ENCODE data around the gene UQCRHL. TPM values are rescaled to one million over a fixed set of nuclear protein-coding genes. Genes with fewer than 3 reads are reported as not detected.

Gene UQCRHL
- polyA plus RNA-seq, 2 of the 4 experiments (the other 2 are of a cell fraction), result 0.68 to 4.1 TPM

- TF ChIP-seq FOSL2 (IDR thresholded peaks at IDR 0.05) (no peak), FOSL2 (CRISPR knock-in tag; IDR thresholded peaks at IDR 0.05) (no peak), MAZ (IDR thresholded peaks at IDR 0.05; ENCODE audit: borderline replicate concordance, low read depth, low read length) (no peak), SMC3 (IDR thresholded peaks at IDR 0.05) (no peak), KDM1A (IDR thresholded peaks at IDR 0.05; ENCODE audit: low read depth) (no peak), CHD2 (IDR thresholded peaks at IDR 0.05; ENCODE audit: low read length, partially characterized antibody) (no peak), BCL3 (IDR thresholded peaks at IDR 0.05) (no peak), SREBF2 (IDR thresholded peaks at IDR 0.05) (no peak)
These were observed 2.6 kb upstream of the UQCRHL start (continued) for GRCh38 chr1:15810073-15810472.

DNA sequence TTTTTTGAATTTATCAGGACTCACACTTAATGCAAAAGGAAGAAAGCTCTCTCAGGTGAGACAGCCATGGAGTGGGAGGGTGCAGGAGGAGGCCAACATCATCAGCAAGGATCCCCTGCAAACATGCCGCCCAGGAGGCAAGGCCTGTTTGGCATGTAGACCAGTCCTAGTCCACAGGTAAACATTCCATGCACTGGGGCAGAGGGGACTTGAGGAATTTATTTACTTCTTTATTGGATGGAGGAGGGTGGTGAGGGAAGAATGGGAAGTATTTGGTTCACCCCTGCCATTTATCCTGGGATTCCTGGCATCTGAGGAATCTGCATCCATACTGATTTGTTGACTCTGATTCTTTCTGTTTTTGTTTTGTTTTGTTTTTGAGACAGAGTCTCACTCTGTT lies 1.5 kb upstream of the UQCRHL start:
- Histone ChIP-seq H3K4me3 (no peak overlapping the region), H3K9me3 (no peaks in the 10 kb centered on the region), H3K27ac (peak overlapping the region in 1 of 2 experiments; percentile 34; a peak in 1 of 6 replicates), H3K4me1 (no peaks in the 10 kb centered on the region), H3K4me2 (no peak overlapping the region)
- POLR2A ChIA-PET, result interaction anchor here (0.7 kb wide), 1 partner anchor 24 kb away, joined by 3 read pairs; no protein-coding TSS in a partner anchor
- CTCF ChIA-PET, result interaction anchor here (1.7 kb wide), 1 partner anchor 17 kb away, joined by 3 read pairs; no protein-coding TSS in a partner anchor
- ATAC-seq (no peak; a peak in 1 of 6 replicates), DNase-seq (ENCODE audit: low read depth in 1 of 2, low spot score in 1 of 2) (no peak), FAIRE-seq (no peak)
- 78% methylated on average over 1 of the region's 1 CpG for WGBS (ENCODE audit: missing lambda C conversion rate)
- TF ChIP-seq FOSB (CRISPR knock-in tag; IDR thresholded peaks at IDR 0.05), result no peak
- TF ChIP-seq, protein P1, sequence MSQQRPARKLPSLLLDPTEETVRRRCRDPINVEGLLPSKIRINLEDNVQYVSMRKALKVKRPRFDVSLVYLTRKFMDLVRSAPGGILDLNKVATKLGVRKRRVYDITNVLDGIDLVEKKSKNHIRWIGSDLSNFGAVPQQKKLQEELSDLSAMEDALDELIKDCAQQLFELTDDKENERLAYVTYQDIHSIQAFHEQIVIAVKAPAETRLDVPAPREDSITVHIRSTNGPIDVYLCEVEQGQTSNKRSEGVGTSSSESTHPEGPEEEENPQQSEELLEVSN (IDR thresholded peaks at IDR 0.05; ENCODE audit: borderline replicate concordance, low read depth), result no peak
- no peak for TF ChIP-seq FOXS1 (CRISPR knock-in tag; IDR thresholded peaks at IDR 0.05)
- TF ChIP-seq, protein P2, sequence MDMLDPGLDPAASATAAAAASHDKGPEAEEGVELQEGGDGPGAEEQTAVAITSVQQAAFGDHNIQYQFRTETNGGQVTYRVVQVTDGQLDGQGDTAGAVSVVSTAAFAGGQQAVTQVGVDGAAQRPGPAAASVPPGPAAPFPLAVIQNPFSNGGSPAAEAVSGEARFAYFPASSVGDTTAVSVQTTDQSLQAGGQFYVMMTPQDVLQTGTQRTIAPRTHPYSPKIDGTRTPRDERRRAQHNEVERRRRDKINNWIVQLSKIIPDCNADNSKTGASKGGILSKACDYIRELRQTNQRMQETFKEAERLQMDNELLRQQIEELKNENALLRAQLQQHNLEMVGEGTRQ (IDR thresholded peaks at IDR 0.05), result no peak
- TF ChIP-seq, protein P3, sequence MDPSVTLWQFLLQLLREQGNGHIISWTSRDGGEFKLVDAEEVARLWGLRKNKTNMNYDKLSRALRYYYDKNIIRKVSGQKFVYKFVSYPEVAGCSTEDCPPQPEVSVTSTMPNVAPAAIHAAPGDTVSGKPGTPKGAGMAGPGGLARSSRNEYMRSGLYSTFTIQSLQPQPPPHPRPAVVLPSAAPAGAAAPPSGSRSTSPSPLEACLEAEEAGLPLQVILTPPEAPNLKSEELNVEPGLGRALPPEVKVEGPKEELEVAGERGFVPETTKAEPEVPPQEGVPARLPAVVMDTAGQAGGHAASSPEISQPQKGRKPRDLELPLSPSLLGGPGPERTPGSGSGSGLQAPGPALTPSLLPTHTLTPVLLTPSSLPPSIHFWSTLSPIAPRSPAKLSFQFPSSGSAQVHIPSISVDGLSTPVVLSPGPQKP (IDR thresholded peaks at IDR 0.05; ENCODE audit: low read depth, low read length), result no peak
- TF ChIP-seq PHF8 (IDR thresholded peaks at IDR 0.05; ENCODE audit: borderline replicate concordance, low read depth), result no peak
- no peak for TF ChIP-seq HOXB13 (CRISPR knock-in tag; IDR thresholded peaks at IDR 0.05; ENCODE audit: low read depth)
- TF ChIP-seq MAZ (IDR thresholded peaks at IDR 0.05; ENCODE audit: borderline replicate concordance, low read depth, low read length), result no peak
- TF ChIP-seq ZFP36 (IDR thresholded peaks at IDR 0.05; ENCODE audit: borderline replicate concordance, partially characterized antibody), result no peak
- TF ChIP-seq BHLHE40 (IDR thresholded peaks at IDR 0.05; ENCODE audit: low read depth, low read length), result no peak
- TF ChIP-seq SREBF2 (IDR thresholded peaks at IDR 0.05), result no peak
- TF ChIP-seq TFCP2L1 (CRISPR knock-in tag; IDR thresholded peaks at IDR 0.05), result no peak
- TF ChIP-seq GATA3 (IDR thresholded peaks at IDR 0.05; ENCODE audit: borderline replicate concordance), result no peak
- no peak for TF ChIP-seq EHMT2 (IDR thresholded peaks at IDR 0.05; ENCODE audit: low read depth)
- TF ChIP-seq CEBPB (IDR thresholded peaks at IDR 0.05), result no peak
- TF ChIP-seq, protein P4, sequence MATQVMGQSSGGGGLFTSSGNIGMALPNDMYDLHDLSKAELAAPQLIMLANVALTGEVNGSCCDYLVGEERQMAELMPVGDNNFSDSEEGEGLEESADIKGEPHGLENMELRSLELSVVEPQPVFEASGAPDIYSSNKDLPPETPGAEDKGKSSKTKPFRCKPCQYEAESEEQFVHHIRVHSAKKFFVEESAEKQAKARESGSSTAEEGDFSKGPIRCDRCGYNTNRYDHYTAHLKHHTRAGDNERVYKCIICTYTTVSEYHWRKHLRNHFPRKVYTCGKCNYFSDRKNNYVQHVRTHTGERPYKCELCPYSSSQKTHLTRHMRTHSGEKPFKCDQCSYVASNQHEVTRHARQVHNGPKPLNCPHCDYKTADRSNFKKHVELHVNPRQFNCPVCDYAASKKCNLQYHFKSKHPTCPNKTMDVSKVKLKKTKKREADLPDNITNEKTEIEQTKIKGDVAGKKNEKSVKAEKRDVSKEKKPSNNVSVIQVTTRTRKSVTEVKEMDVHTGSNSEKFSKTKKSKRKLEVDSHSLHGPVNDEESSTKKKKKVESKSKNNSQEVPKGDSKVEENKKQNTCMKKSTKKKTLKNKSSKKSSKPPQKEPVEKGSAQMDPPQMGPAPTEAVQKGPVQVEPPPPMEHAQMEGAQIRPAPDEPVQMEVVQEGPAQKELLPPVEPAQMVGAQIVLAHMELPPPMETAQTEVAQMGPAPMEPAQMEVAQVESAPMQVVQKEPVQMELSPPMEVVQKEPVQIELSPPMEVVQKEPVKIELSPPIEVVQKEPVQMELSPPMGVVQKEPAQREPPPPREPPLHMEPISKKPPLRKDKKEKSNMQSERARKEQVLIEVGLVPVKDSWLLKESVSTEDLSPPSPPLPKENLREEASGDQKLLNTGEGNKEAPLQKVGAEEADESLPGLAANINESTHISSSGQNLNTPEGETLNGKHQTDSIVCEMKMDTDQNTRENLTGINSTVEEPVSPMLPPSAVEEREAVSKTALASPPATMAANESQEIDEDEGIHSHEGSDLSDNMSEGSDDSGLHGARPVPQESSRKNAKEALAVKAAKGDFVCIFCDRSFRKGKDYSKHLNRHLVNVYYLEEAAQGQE (IDR thresholded peaks at IDR 0.05), result no peak
- no peak for TF ChIP-seq CBX8 (IDR thresholded peaks at IDR 0.05)

All from A549 (cell line).